CD14-positive monocyte (primary cell): ENCODE results near the gene CD69. TPM values are rescaled to one million over a fixed set of nuclear protein-coding genes. Genes with fewer than 3 reads are reported as not detected.

Experiments used
- DNase-seq, 3 donors: peaks; one replicate each; pipeline ENCODE4 v3.0.0-alpha.2; 2011 to 2022
- H2AFZ ChIP-seq: 2 replicates; pipeline ENCODE4 v1.6.0; 2012; ENCODE audit warnings: mild to moderate bottlenecking, low read depth, low read length, inconsistent platforms; ENCODE audit not compliant: insufficient read depth, poor library complexity, severe bottlenecking
- H3K27ac ChIP-seq, 2 donors: 1 replicate in 1 of 2; 2 replicates in 1 of 2; pipeline ENCODE4 v1.5.1; 2012 to 2013; ENCODE audit warnings: low read length in 2 of 2, control low read depth in 1 of 2, inconsistent platforms in 1 of 2, low read depth in 1 of 2, mild to moderate bottlenecking in 1 of 2
- H3K27me3 ChIP-seq, 2 donors: one replicate each; pipeline versions ENCODE4 v1.6.0 to v1.6.1; 2011 to 2013; ENCODE audit warnings: low read length in 2 of 2; ENCODE audit not compliant: control insufficient read depth in 2 of 2, insufficient read depth in 2 of 2
- H3K36me3 ChIP-seq, 2 donors: replicated peaks in 1 of 2; 1 replicate in 1 of 2; 2 replicates in 1 of 2; pipeline versions ENCODE4 v1.5.1 to v1.6.1; 2012 to 2013; ENCODE audit warnings: low read length in 2 of 2, control low read depth in 1 of 2, inconsistent platforms in 1 of 2, mild to moderate bottlenecking in 1 of 2; ENCODE audit not compliant: insufficient read depth in 2 of 2, control insufficient read depth in 1 of 2
- H3K4me1 ChIP-seq, 2 donors: 1 replicate in 1 of 2; 2 replicates in 1 of 2; pipeline versions ENCODE4 v1.5.1 to v1.6.1; 2012 to 2013; ENCODE audit warnings: low read length in 2 of 2, control low read depth in 1 of 2, inconsistent platforms in 1 of 2, mild to moderate bottlenecking in 1 of 2, moderate library complexity in 1 of 2; ENCODE audit not compliant: insufficient read depth in 2 of 2, control insufficient read depth in 1 of 2
- H3K4me2 ChIP-seq: replicated peaks from 2 replicates; pipeline ENCODE3; 2012; ENCODE audit warnings: low read length, moderate library complexity, mild to moderate bottlenecking; ENCODE audit not compliant: poor library complexity, severe bottlenecking; ENCODE audit errors: extremely low read depth
- H3K4me3 ChIP-seq, 3 experiments: fragments of 200-600 bp in 1 of 3; sonication (generic) in 1 of 3; replicated peaks in 1 of 3; 1 replicate in 2 of 3; 2 replicates in 1 of 3; pipeline ENCODE4 v1.5.1; 2011 to 2013; ENCODE audit warnings: low read length in 3 of 3, mild to moderate bottlenecking in 3 of 3, control low read depth in 2 of 3, low read depth in 2 of 3, inconsistent platforms in 1 of 3, moderate library complexity in 1 of 3
- H3K79me2 ChIP-seq: 2 replicates; pipeline ENCODE4 v1.6.0; 2012; ENCODE audit warnings: mild to moderate bottlenecking, control low read depth, inconsistent platforms, low read length, moderate library complexity; ENCODE audit not compliant: insufficient read depth
- H3K9ac ChIP-seq: 2 replicates; pipeline ENCODE4 v1.6.0; 2017; ENCODE audit warnings: low read length, mild to moderate bottlenecking; ENCODE audit not compliant: insufficient read depth, poor library complexity, severe bottlenecking
- H3K9me3 ChIP-seq, 2 donors: replicated peaks in 1 of 2; 1 replicate in 1 of 2; 2 replicates in 1 of 2; pipeline versions ENCODE4 v1.5.1 to v1.6.1; 2012 to 2013; ENCODE audit warnings: low read length in 2 of 2, control low read depth in 1 of 2; ENCODE audit not compliant: control insufficient read depth in 1 of 2, insufficient read depth in 1 of 2
- H4K20me1 ChIP-seq: 2 replicates; pipeline ENCODE4 v1.6.0; 2012; ENCODE audit warnings: mild to moderate bottlenecking, low read length, control low read depth, moderate library complexity; ENCODE audit not compliant: insufficient read depth
- H3K27ac Mint-ChIP-seq, 7 donors: one replicate each; pipeline ENCODE4 v1.8.0; 2020; ENCODE audit warnings: mild to moderate bottlenecking in 7 of 7, mixed read lengths in 7 of 7, moderate library complexity in 6 of 7, inconsistent platforms in 2 of 7
- H3K27me3 Mint-ChIP-seq, 3 donors: one replicate each; pipeline ENCODE4 v1.8.0; 2021 to 2022; ENCODE audit warnings: low read depth in 3 of 3, mild to moderate bottlenecking in 3 of 3, mixed read lengths in 3 of 3, moderate library complexity in 3 of 3, inconsistent platforms in 1 of 3
- H3K36me3 Mint-ChIP-seq, 2 donors: one replicate each; pipeline ENCODE4 v1.8.0; 2020; ENCODE audit warnings: mixed read lengths in 2 of 2, inconsistent platforms in 1 of 2, mild to moderate bottlenecking in 1 of 2
- H3K4me1 Mint-ChIP-seq: one replicate; pipeline ENCODE4 v1.8.0; 2020; ENCODE audit warnings: mild to moderate bottlenecking, mixed read lengths
- H3K4me3 Mint-ChIP-seq, 2 donors: one replicate each; pipeline ENCODE4 v1.8.0; 2020; ENCODE audit warnings: mild to moderate bottlenecking in 2 of 2, mixed read lengths in 2 of 2, moderate library complexity in 1 of 2
- H3K9me3 Mint-ChIP-seq, 7 donors: one replicate each; pipeline ENCODE4 v1.8.0; 2020 to 2022; ENCODE audit warnings: mixed read lengths in 7 of 7, mild to moderate bottlenecking in 6 of 7, moderate library complexity in 6 of 7, inconsistent platforms in 2 of 7
- CTCF ChIP-seq: fragments of 200-600 bp; IDR thresholded peaks from one replicate; pipeline ENCODE4 v1.8.0; 2022; ENCODE audit warnings: antibody characterized with exemption, mild to moderate bottlenecking
- WGBS: methylation state at CpG from one replicate; pipeline ENCODE4 v1.1.5; 2013; ENCODE audit warnings: missing lambda C conversion rate; ENCODE audit not compliant: insufficient coverage; 5-methylcytosine and 5-hydroxymethylcytosine counted together
- intact Hi-C, 2 donors: fragments of 100-400 bp; cut with micrococcal nuclease; formaldehyde crosslinking; loops; one replicate each; pipeline versions ENCODE4 v1.15.0 to v1.15.1; 2023
- polyA plus RNA-seq, 3 donors: library from polyadenylated mRNA; depleted of rRNA in 1 of 3; unstranded in 2 of 3; stranded (reverse) in 1 of 3; fragments of 300-500 nt in 2 of 3; fragments of >200 nt in 1 of 3; fragmentation: Illumina TruSeq in 2 of 3; gene quantifications; 1 replicate in 2 of 3; 2 replicates in 1 of 3; pipeline ENCODE4 v1.2.3, GENCODE V29; 2012 to 2021

The CD69 gene
- polyA plus RNA-seq, 3 donors, result 5.8 to 12.4 (median 6.0) TPM

GRCh38 chr12:9751204-9752144, 9.2 kb downstream of the CD69 start:
- DNase-seq, result peak in 2 of 3 donors; percentile 22 to 68
- Histone ChIP-seq H3K36me3 (no peaks in the 10 kb centered on the region), H3K9me3 (no peaks in the 10 kb centered on the region), H3K4me2 (peak overlapping the region; percentile 58), H3K9ac (no peak overlapping the region), H3K27me3 (no peaks in the 10 kb centered on the region), H3K4me1 (peaks cover 4 to 13% of the 10 kb centered on the region in 2 donors), H3K27ac (no peak overlapping the region), H3K79me2 (no peaks in the 10 kb centered on the region), H2AFZ (no peak overlapping the region), H3K4me3 (peak overlapping the region in 2 of 3 experiments; percentile 11 to 45), H4K20me1 (no peaks in the 10 kb centered on the region)
- WGBS, result 84% methylated on average over 3 of the region's 9 CpGs
- H3K9me3 Mint-ChIP-seq, result peaks cover 0 to 4% (median 0%) of the 10 kb centered on the region in 7 donors
- peaks cover 0 to 5% of the 10 kb centered on the region in 2 donors for H3K36me3 Mint-ChIP-seq
- peak; percentile 83 for TF ChIP-seq CTCF
- intact Hi-C loops, result loop anchor here (5.0 kb wide), 3 partner anchors 46 to 181 kb away; partner anchors contain the start of gene CLEC2A (in 1 of the 2)
- H3K27ac Mint-ChIP-seq, result peak overlapping the region in 3 of 7 donors; percentile 44 to 68 (median 51)
- H3K27me3 Mint-ChIP-seq, result peaks cover 0 to 1% (median 0%) of the 10 kb centered on the region in 3 donors
- H3K4me3 Mint-ChIP-seq, result peak overlapping the region in 1 of 2 donors; percentile 27
- H3K4me1 Mint-ChIP-seq, result peaks cover 14% of the 10 kb centered on the region
